BE2C (cell line): Measurements from ENCODE around the gene NANS.

Experiments used
- DNase-seq: peaks from one replicate; pipeline ENCODE4 v3.0.0-alpha.2; 2020
- H3K27me3 ChIP-seq: fragments of 250-450 bp; sonication (Bioruptor Pico); 2 replicates; pipeline ENCODE4 v1.5.1; 2020; ENCODE audit warnings: mild to moderate bottlenecking
- H3K36me3 ChIP-seq: fragments of 250-450 bp; sonication (Bioruptor Pico); 2 replicates; pipeline ENCODE4 v1.5.1; 2020; ENCODE audit warnings: mild to moderate bottlenecking
- H3K4me1 ChIP-seq: fragments of 250-450 bp; sonication (Bioruptor Pico); 2 replicates; pipeline ENCODE4 v1.5.1; 2020
- H3K4me3 ChIP-seq: 2 replicates; pipeline ENCODE4 v1.5.1; 2011; ENCODE audit warnings: low read depth, low read length
- H3K9me3 ChIP-seq: fragments of 250-450 bp; sonication (Bioruptor Pico); 2 replicates; pipeline ENCODE4 v1.5.1; 2020
- CTCF ChIP-seq: IDR thresholded peaks from 2 replicates; pipeline ENCODE4 v1.5.1; 2012; ENCODE audit warnings: mild to moderate bottlenecking, low read depth, low read length

NANS gene

GRCh38 chr9:98097836-98098235 lies 41.3 kb downstream of the NANS start:
- peaks cover 24% of the 10 kb centered on the region for H3K36me3 ChIP-seq
- H3K27me3 ChIP-seq, result no peaks in the 10 kb centered on the region
- H3K4me1 ChIP-seq, result no peaks in the 10 kb centered on the region
- no peak for DNase-seq
- no peak overlapping the region for H3K4me3 ChIP-seq
- no peaks in the 10 kb centered on the region for H3K9me3 ChIP-seq
- no peak for TF ChIP-seq CTCF

GRCh38 chr9:98099346-98099745 lies 42.8 kb downstream of the NANS start:
- Histone ChIP-seq H3K4me3 (no peak overlapping the region), H3K9me3 (no peaks in the 10 kb centered on the region), H3K4me1 (no peaks in the 10 kb centered on the region), H3K36me3 (peaks cover 24% of the 10 kb centered on the region), H3K27me3 (no peaks in the 10 kb centered on the region)
- TF ChIP-seq CTCF, result no peak
- DNase-seq, result no peak

- Histone ChIP-seq H3K4me1 (no peaks in the 10 kb centered on the region), H3K4me3 (no peak overlapping the region), H3K9me3 (no peaks in the 10 kb centered on the region), H3K36me3 (peaks cover 30% of the 10 kb centered on the region), H3K27me3 (no peaks in the 10 kb centered on the region)
- DNase-seq, result no peak
- no peak for TF ChIP-seq CTCF
These were observed 43.4 kb downstream of the NANS start for GRCh38 chr9:98099898-98100297.

GRCh38 chr9:98100456-98100855 lies 43.9 kb downstream of the NANS start:
- no peaks in the 10 kb centered on the region for H3K9me3 ChIP-seq
- no peaks in the 10 kb centered on the region for H3K27me3 ChIP-seq
- H3K36me3 ChIP-seq, result peaks cover 33% of the 10 kb centered on the region
- DNase-seq, result no peak
- H3K4me1 ChIP-seq, result no peaks in the 10 kb centered on the region
- H3K4me3 ChIP-seq, result no peak overlapping the region
- TF ChIP-seq CTCF, result no peak

- Histone ChIP-seq H3K36me3 (peaks cover 32% of the 10 kb centered on the region), H3K9me3 (no peaks in the 10 kb centered on the region), H3K27me3 (no peaks in the 10 kb centered on the region), H3K4me1 (no peaks in the 10 kb centered on the region), H3K4me3 (no peak overlapping the region)
- TF ChIP-seq CTCF, result no peak
- DNase-seq, result no peak
These were observed 44.9 kb downstream of the NANS start for GRCh38 chr9:98101416-98101815.

GRCh38 chr9:98101868-98102273 lies 45.3 kb downstream of the NANS start:
- Histone ChIP-seq H3K4me3 (no peak overlapping the region), H3K4me1 (no peaks in the 10 kb centered on the region), H3K27me3 (no peaks in the 10 kb centered on the region), H3K9me3 (no peaks in the 10 kb centered on the region), H3K36me3 (peaks cover 32% of the 10 kb centered on the region)
- no peak for DNase-seq
- no peak for TF ChIP-seq CTCF
